Muscle of back (tissue), 11 donors: ENCODE measurements around the gene MRPL39. TPM values are rescaled to one million over a fixed set of nuclear protein-coding genes. Genes with fewer than 3 reads are reported as not detected.

Experiments used
- DNase-seq, 3 donors: peaks; one replicate each; pipeline versions ENCODE4 v3.0.0 to v3.0.0-alpha.2; 2013
- polyA plus RNA-seq, 10 donors: library from polyadenylated mRNA; unstranded; fragments of 120-200 nt; gene quantifications; one replicate each; pipeline ENCODE4 v1.2.1, GENCODE V29; 2013; ENCODE audit not compliant: insufficient read length in 10 of 10

The MRPL39 gene
- polyA plus RNA-seq, 10 donors, result 27.3 to 36.0 (median 31.3) TPM

DNA sequence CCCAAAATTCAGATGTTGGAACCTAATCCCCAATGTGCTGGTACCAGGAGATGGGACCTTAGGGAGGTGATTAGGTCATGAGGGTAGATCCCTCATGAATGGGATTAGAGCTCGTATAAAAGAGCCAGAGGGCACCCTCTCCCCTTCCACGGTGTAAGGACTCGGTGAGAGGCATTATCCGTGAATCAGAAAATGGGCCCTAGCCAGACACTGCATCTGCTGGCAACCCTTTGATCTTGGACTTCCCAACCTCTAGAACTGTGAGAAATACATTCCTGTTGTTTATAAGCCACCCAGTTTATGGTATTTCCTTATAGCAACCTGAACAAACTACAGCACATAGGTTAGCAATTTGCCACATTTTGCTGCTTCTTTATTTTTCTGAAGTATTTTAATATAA, 17.2 kb upstream of the MRPL39 start:
- DNase-seq, result no peak

DNA sequence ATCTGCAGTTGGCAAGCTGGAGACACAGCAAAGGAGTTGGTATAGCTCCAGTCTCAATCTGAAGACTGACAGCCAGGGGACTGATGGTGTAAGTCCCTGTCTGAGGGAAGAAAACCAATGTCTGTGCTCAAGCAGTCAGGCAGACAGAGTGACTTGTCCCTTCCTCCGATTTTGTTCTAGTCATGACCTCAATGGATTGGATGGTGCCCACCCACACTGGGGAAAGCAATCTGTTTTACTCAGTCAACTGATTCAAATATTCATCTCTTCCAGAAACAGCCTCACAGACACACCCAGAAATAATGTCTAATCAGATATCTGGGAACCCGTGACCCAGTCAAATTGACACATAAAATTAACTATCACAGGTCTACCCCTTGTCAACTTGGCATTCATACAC, 11.9 kb upstream of the MRPL39 start:
- DNase-seq, result no peak

GRCh38 chr21:25615880-25616279, 8.6 kb upstream of the MRPL39 start:
- peak in 1 of 3 donors; percentile 4 for DNase-seq

DNA sequence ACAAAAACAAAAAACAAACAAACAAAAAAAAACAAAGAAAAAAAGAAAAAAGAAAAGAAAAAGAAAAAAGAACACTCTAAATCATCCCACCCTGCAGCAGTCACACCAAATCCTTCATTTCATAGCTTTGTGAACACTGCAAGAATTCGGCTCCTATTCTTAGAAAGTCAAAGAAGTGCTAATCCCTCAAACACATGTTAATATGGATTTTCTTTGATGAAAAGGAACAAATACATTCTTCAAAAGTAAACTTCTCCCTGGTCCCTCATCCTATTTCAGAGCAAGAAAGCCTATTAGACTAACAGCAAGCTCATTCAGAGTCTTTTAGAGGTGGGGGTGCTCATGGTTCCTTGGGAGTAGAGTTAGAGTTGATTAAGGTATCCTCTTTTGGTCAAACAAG, 7.2 kb upstream of the MRPL39 start:
- no peak for DNase-seq

GRCh38 chr21:25608044-25608737, 910 bp upstream of the MRPL39 start:
- DNase-seq, result peak; percentile 80 to 92 (median 86)

GRCh38 chr21:25589887-25590286, 17.4 kb downstream of the MRPL39 start:
- no peak for DNase-seq

DNA sequence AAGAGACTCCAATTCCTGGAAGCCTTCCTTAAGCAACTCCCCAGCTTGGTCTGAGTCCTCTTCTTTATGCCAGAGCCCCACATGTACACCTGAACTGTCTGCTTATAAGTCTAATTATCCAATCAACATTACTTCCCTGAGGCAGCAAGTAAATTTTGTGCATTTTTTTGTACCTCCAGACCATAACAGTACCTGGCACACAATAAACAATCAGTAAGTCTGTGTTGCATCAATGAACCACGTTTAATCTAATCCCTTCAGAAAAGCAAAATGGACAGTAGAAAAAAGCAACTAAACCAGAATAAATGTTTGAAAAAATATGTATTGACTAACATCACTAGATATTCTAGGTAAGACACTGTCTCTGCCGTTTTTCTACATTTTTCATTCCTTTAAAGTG, 20.5 kb downstream of the MRPL39 start:
- DNase-seq, result no peak

DNA sequence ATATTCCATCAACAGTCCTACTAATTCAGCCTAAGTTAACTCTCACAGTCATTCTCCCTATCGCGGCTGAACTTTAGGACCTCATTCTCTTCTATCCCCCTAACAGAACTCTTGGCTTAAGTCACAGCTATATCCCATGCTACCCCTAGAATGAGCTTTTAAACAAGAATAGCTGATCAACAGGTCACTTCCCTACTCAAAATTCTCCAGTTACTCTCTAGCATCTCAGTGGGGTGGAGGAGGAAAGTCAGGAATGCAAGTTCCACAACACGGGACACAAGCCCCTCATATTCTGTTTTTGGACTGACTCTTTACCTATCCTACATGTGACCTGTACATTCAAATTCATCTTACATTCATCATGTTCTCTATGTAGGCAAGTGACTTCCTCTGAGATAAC, 21.0 kb downstream of the MRPL39 start:
- DNase-seq, result no peak

GRCh38 chr21:25584833-25585676, 22.2 kb downstream of the MRPL39 start:
- no peak for DNase-seq

- no peak for DNase-seq
Observed at GRCh38 chr21:25583370-25584130, 23.7 kb downstream of the MRPL39 start.

GRCh38 chr21:25582888-25583287, 24.4 kb downstream of the MRPL39 start:
- no peak for DNase-seq

DNA sequence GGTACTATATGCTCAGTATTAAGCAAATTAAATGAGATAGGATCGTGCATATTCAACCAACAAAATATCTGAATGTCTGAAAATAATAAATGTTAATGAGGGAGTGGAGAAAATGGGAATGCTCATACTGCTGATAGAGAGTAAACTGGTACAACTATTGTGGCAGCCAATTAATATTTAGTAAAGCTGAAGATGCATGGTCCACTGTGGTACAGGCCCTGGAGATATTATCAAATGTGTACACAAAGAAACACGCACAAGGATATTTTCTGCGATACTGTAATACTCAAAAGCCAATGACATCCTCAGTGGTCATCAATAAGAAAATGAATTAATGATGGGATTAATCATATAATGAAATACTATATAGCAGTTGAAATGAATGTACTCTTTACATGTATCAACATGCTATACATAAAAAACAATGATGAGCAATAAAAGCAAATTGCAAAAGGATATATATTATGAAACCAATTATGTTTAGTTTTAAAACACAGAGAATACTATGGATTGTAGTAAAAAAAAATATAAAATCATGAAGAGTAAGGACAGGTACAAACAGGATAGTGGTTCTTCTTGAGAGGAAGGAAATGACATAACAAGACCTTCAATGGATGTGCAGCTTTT, 25.0 kb downstream of the MRPL39 start:
- DNase-seq, result no peak

DNA sequence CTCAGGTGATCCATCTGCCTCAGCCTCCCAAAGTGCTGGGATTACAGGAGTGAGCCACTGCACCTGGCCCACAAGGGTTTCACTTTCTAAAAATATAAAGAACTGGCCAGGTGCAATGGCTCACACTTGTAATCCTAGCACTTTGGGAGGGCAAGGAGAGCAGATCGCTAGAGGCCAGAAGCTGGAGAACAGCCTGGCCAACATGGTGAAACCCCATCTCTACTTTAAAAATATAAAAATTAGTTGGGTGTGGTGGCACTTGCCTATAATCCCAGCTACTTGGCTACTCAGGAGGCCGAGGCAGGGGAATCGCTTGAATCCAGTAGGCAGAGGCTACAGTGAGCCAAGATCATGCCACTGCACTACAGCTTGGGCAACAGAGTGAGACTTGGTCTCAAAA, 25.7 kb downstream of the MRPL39 start:
- no peak for DNase-seq

GRCh38 chr21:25580912-25581260, 26.4 kb downstream of the MRPL39 start:
- no peak for DNase-seq

GRCh38 chr21:25579226-25580013, 27.9 kb downstream of the MRPL39 start:
- no peak for DNase-seq

DNA sequence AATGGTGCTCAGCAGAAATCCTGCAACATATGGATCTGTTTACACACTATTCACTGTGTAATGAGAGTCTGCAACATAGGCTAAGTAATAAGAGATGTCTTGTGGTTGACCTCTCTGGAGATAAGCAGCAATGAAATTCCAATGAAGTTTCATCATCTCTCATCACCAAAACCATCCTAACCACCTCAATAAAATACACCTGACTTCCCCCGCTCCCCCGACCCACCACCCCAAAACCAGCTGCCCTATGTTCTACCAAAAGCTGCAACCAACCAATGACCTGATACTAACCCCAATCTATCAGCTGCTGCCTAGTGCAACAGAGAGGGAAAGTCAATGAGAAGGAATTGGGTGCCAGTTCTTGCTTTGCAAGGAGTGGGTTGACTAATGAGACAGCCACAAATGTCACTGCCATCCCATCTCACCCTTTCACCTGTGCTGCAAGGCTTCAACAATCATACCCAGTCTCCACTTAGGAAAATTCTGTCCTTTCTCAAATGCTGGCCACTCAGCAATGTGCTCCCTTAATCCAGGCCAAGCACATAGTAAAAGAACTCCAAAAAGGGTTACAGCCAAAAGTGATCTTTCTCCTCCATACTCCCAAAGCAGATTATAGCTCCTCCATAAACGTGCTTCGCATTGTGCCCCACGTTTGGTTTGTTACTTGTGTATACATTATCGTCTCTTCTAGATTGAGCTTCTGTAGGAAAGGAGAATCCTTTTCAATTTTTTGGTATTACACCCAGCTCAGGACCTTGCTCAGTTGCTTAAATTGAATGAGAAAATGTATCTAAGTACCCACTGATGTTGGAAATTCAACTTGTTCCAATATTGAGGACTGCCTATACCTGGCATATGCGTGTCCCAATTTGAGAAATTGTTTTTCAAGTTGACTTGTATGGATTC, 29.0 kb downstream of the MRPL39 start:
- no peak for DNase-seq

DNA sequence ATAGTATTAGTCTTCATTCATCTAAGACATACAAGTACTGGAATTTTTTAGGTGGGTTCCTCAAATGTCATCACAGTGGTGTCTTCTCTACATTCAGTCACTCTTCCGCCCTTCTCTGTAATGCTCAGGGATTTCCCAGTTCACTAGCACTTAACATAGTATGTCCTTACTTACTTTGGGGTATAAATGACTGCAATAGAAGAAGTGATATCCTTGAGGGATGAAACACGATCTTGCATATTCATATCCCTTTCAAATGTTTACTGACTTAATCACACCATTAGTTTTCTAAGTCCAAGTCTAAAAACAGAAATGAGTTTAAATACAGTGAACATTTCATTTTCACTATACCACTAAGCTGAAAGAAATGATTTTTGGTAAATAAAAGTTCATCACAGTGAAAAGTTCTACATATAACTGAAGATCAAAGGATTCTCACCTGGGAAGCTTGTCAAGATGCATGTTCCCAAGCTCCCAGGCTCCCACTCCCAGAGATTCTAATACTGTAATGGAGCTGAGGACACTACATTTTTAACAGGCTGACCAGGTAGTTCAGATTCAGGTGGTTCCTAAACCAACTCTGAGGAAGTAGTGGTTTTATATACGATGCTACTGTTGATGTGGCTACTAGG, 29.7 kb downstream of the MRPL39 start:
- DNase-seq, result no peak

- DNase-seq, result peak; percentile 19 to 83 (median 27)
Observed at GRCh38 chr21:25573409-25574206, 33.7 kb downstream of the MRPL39 start.

DNA sequence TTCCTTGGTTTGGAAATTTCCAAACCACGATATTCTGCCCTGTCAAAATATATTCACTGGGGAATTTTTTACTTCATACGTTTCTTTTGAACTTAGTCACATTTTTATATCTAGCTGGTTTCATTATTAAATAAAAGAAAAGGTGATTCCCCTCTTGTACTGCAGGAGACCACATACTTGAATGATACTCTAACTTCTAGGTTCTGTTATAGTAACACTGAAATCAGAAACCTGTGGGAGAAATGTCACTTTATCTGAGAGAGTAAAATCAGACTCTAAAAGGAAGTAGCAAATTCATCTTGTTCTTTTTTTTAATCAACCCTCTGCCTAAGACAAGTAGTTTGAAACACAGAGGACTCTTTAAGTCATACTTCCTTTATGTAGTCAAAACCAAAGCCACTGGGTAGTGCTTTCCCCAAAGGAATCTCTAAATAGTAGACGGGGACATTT, 34.4 kb downstream of the MRPL39 start:
- no peak for DNase-seq
